Small intestine (tissue), 7 donors: ENCODE data around the gene SCGB1C1. TPM values are rescaled to one million over a fixed set of nuclear protein-coding genes. Genes with fewer than 3 reads are reported as not detected.
"Not testable (repeated sequence)": the region's sequence is repeated elsewhere in the genome, so short reads cannot be mapped to it uniquely, and the experiment has no call there.

Experiments used
- DNase-seq, 2 donors: peaks; one replicate each; pipeline versions ENCODE4 v3.0.0 to v3.0.0-alpha.2; 2013
- FAIRE-seq: peaks from 2 replicates; lab custom pipeline; 2012; peaks lifted over from hg19 to GRCh38; lab: Jason Lieb, UNC
- H3K27ac ChIP-seq, 3 donors: one replicate each; pipeline ENCODE4 v1.5.1; 2013; ENCODE audit warnings: low read length in 2 of 3, mild to moderate bottlenecking in 2 of 3, control low read depth in 1 of 3, inconsistent platforms in 1 of 3, low read depth in 1 of 3, moderate library complexity in 1 of 3
- H3K27me3 ChIP-seq, 3 donors: one replicate each; pipeline ENCODE4 v1.6.1; 2013; ENCODE audit warnings: low read length in 3 of 3, inconsistent platforms in 1 of 3; ENCODE audit not compliant: control insufficient read depth in 3 of 3, insufficient read depth in 3 of 3
- H3K36me3 ChIP-seq, 3 donors: one replicate each; pipeline ENCODE4 v1.6.1; 2013; ENCODE audit warnings: low read length in 3 of 3, inconsistent platforms in 1 of 3, low read depth in 1 of 3, mild to moderate bottlenecking in 1 of 3, moderate library complexity in 1 of 3; ENCODE audit not compliant: control insufficient read depth in 3 of 3, insufficient read depth in 2 of 3
- H3K4me1 ChIP-seq, 3 donors: one replicate each; pipeline ENCODE4 v1.6.1; 2013; ENCODE audit warnings: low read length in 2 of 3, inconsistent platforms in 1 of 3, low read depth in 1 of 3, mild to moderate bottlenecking in 1 of 3, moderate library complexity in 1 of 3; ENCODE audit not compliant: control insufficient read depth in 3 of 3, insufficient read depth in 2 of 3
- H3K4me3 ChIP-seq, 3 donors: one replicate each; pipeline ENCODE4 v1.5.1; 2013; ENCODE audit warnings: low read length in 3 of 3, control low read depth in 1 of 3, inconsistent platforms in 1 of 3, low read depth in 1 of 3, mild to moderate bottlenecking in 1 of 3, moderate library complexity in 1 of 3
- H3K9me3 ChIP-seq, 2 donors: one replicate each; pipeline ENCODE4 v1.6.1; 2013; ENCODE audit warnings: low read depth in 1 of 2, low read length in 1 of 2; ENCODE audit not compliant: control insufficient read depth in 2 of 2, insufficient read depth in 1 of 2
- WGBS, 3 donors: extraction: QIAGEN DNeasy Blood & Tissue Kit; methylation state at CpG; one replicate each; pipeline ENCODE4 v1.1.7; 2013; 5-methylcytosine and 5-hydroxymethylcytosine counted together
- polyA plus RNA-seq, 4 donors: library from polyadenylated mRNA; stranded (reverse) in 3 of 4; unstranded in 1 of 4; fragments of 200-250 nt in 3 of 4; fragments of 120-200 nt in 1 of 4; gene quantifications; one replicate each; pipeline versions ENCODE4 v1.2.1 to v1.2.3, GENCODE V29; 2013
- donor health status: healthy with polysubstance abuse.
- donor health status: control.
- donor health status: control.
- donor health status: Bipolar disorder and iron deficiency.
- donor health status: healthy.

SCGB1C1 gene
- polyA plus RNA-seq, 4 donors = not detected

DNA sequence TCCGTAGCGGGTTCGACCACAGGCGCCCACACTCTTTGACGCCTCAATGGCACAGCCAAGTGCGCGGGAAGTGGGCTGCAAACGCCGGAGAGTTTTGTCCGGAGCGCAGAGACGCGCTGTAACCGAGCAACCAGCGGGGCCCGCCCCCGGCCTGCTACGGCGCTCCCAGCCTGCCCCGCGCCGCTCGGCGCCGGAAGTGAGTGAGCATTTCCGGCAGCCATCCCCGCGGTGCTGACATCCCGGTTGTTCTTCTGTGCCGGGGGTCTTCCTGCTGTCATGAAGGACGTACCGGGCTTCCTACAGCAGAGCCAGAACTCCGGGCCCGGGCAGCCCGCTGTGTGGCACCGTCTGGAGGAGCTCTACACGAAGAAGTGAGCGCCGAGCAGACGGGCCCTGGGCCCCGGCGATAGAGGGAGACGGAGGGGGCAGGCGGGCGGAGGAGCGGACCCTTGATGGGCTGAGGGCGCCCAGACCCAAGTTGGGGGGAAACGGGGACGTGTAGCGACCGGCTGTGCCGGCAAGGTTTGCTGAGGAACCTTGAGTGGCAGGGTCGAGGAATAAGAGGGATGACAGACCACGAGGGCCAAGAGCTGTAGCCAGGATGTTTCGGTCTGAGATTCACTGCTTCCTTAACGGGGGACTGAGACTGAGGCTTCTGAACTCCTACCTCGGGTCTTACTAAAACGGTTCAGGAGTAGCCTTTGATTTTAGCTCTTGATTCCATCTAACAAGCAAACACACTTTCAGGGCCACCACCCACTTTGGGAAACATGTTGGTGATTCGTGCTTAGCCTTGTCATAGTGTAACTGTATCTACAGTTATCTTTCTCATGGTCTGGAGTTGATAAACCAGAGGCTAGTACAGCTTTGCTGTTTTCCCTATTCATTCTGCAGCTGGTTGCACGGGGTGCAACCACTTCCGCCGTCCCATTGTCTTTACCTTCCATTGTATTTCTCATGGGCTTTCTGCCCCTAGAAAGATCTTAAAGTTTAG is 44.2 kb downstream of the SCGB1C1 start, which contains the start of gene PSMD13:
TSS of gene PSMD13 (plus strand) at position 203 of the 994 bp plus-strand sequence. CDS start at position 277, 74 bp downstream.
- peak within 1 kb of the TSS; percentile 85 to 100 (median 99) for H3K27ac ChIP-seq
- WGBS, 3 donors = 1 to 2% (median 1%) methylated on average over 62 of the region's 62 CpGs
- peaks cover 0 to 25% (median 2%) of the 10 kb centered on the region in 3 donors for H3K36me3 ChIP-seq
- H3K27me3 ChIP-seq = no peaks in the 10 kb centered on the region
- H3K4me3 ChIP-seq = peak within 1 kb of the TSS; percentile 88 to 100 (median 94)
- FAIRE-seq (no peak), DNase-seq (peak; percentile 78 to 93)
- H3K4me1 ChIP-seq = peaks cover 2 to 22% (median 2%) of the 10 kb centered on the region in 3 donors
- H3K9me3 ChIP-seq = no peaks in the 10 kb centered on the region

DNA sequence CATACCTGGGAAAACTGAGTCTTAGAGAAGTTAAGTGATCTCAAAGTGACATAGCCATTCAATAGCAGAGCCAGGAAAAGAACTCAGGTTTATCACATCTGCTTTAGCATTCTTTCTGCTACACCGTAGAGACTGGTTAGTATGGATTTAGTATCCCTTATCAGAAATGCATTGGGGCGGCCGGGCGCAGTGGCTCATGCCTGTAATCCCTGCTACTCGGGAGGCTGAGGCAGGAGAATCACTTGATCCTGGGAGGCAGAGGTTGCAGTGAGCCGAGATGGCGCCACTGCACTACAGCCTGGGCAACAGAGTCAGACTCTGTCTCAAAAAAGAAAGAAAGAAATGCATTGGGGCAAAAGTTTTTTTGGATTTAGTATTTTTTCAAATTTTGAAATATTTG is 45.5 kb downstream of the SCGB1C1 start:
- H3K36me3 ChIP-seq = peaks cover 0 to 19% (median 2%) of the 10 kb centered on the region in 3 donors
- H3K9me3 ChIP-seq, H3K27ac ChIP-seq, DNase-seq, FAIRE-seq, H3K4me3 ChIP-seq, H3K27me3 ChIP-seq: not testable (repeated sequence)
- peaks cover 2 to 22% (median 2%) of the 10 kb centered on the region in 3 donors for H3K4me1 ChIP-seq
- WGBS, 3 donors = 71 to 83% (median 81%) methylated on average over 7 of the region's 7 CpGs

DNA sequence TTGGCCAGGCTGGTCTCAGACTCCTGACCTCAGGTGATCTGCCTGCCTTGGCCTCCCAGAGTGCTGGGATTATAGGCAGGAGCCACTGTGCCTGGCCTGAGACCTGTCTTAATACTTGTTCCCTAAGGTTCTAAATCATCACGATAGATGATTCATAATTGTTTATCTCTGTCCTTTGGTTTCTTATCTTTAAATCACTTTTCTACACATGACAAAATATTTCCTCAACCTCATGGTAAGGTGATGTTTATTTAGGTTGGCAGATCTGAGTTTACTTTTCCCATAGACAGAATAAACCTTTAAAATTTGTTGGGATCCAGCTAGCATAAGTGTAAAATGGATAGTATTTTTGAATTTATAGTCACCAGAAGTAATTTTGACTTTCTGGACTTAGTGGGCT is 47.4 kb downstream of the SCGB1C1 start:
- Histone ChIP-seq H3K4me1 (peaks cover 0 to 13% (median 2%) of the 10 kb centered on the region in 3 donors), H3K4me3 (no peak overlapping the region), H3K27me3 (no peaks in the 10 kb centered on the region), H3K9me3 (no peaks in the 10 kb centered on the region), H3K27ac (no peak overlapping the region), H3K36me3 (peaks cover 5 to 27% (median 6%) of the 10 kb centered on the region in 3 donors)
- WGBS, 3 donors = 47 to 66% (median 50%) methylated on average over 1 of the region's 1 CpG
- DNase-seq = no peak
- FAIRE-seq = no peak

GRCh38 chr11:241634-242033 is 48.8 kb downstream of the SCGB1C1 start:
- no peaks in the 10 kb centered on the region for H3K27me3 ChIP-seq
- FAIRE-seq = no peak
- peaks cover 8 to 37% (median 11%) of the 10 kb centered on the region in 3 donors for H3K36me3 ChIP-seq
- no peak overlapping the region for H3K4me3 ChIP-seq
- peaks cover 0 to 11% (median 2%) of the 10 kb centered on the region in 3 donors for H3K4me1 ChIP-seq
- H3K9me3 ChIP-seq = no peaks in the 10 kb centered on the region
- H3K27ac ChIP-seq = no peak overlapping the region
- no peak for DNase-seq
- 94 to 95% (median 95%) methylated on average over 5 of the region's 5 CpGs for WGBS, 3 donors

Other genes starting within 250 kb of the SCGB1C1 start
- 10 to 100 TPM; 30.4 to 58.2 (median 35.5) TPM for gene BET1L, start 14.3 kb downstream of the SCGB1C1 start, polyA plus RNA-seq
- gene RIC8A, start 14.6 kb downstream of the SCGB1C1 start, polyA plus RNA-seq = 10 to 100 TPM; 57.8 to 64.3 (median 60.9) TPM
- 10 to 100 TPM; 15.9 to 46.7 (median 19.6) TPM for gene SIRT3, start 43.3 kb downstream of the SCGB1C1 start, polyA plus RNA-seq
- 100 to 1,000 TPM; 104 to 159 (median 149) TPM for gene PSMD13, start 43.9 kb downstream of the SCGB1C1 start, polyA plus RNA-seq
- gene NLRP6, start 85.3 kb downstream of the SCGB1C1 start, polyA plus RNA-seq = 10 to 100 TPM; 42.2 to 81.5 (median 58.7) TPM
- 100 to 1,000 TPM in 3 of 4 donors, 10 to 100 TPM in 1; 86.9 to 154 (median 122) TPM for gene PGGHG, start 96.0 kb downstream of the SCGB1C1 start, polyA plus RNA-seq
- gene IFITM5, start 106.4 kb downstream of the SCGB1C1 start, polyA plus RNA-seq = under 1 TPM in 1 of 4 donors, not detected in 3; 0.90 TPM
- 100 to 1,000 TPM in 1 of 4 donors, 10 to 100 TPM in 3; 21.7 to 490 (median 51.9) TPM for gene IFITM2, start 114.7 kb downstream of the SCGB1C1 start, polyA plus RNA-seq
- gene IFITM1, start 121.0 kb downstream of the SCGB1C1 start, polyA plus RNA-seq = 100 to 1,000 TPM in 2 of 4 donors, 10 to 100 TPM in 1, 1 to 10 TPM in 1; 8.9 to 520 (median 146) TPM
- gene IFITM3, start 127.8 kb downstream of the SCGB1C1 start, polyA plus RNA-seq = 1,000 to 10,000 TPM in 1 of 4 donors, 100 to 1,000 TPM in 2, 10 to 100 TPM in 1; 49.2 to 1,181 (median 147) TPM
- gene B4GALNT4, start 176.4 kb downstream of the SCGB1C1 start, polyA plus RNA-seq = 10 to 100 TPM in 1 of 4 donors, 1 to 10 TPM in 3; 4.5 to 23.8 (median 7.5) TPM
- gene PKP3, start 201.1 kb downstream of the SCGB1C1 start, polyA plus RNA-seq = 100 to 1,000 TPM in 2 of 4 donors, 10 to 100 TPM in 2; 72.5 to 152 (median 111) TPM
- 100 to 1,000 TPM in 2 of 4 donors, 10 to 100 TPM in 2; 87.3 to 219 (median 156) TPM for gene SIGIRR, start 221.9 kb downstream of the SCGB1C1 start, polyA plus RNA-seq
- gene ANO9, start 248.9 kb downstream of the SCGB1C1 start, polyA plus RNA-seq = 100 to 1,000 TPM in 3 of 4 donors, 10 to 100 TPM in 1; 84.7 to 363 (median 220) TPM